Upper lobe of right lung (tissue), 1 donor: ENCODE data around the gene CAMTA1. TPM values are rescaled to one million over a fixed set of nuclear protein-coding genes. Genes with fewer than 3 reads are reported as not detected.
"Not testable (repeated sequence)": the region's sequence is repeated elsewhere in the genome, so short reads cannot be mapped to it uniquely, and the experiment has no call there.

Experiments
- ATAC-seq: fragments of 200-7000 bp; cut with Tn5 transposase; one replicate; pipeline ENCODE4 v1.9.1; 2020; ENCODE audit warnings: mild to moderate bottlenecking, moderate library complexity
- DNase-seq: peaks from one replicate; pipeline ENCODE4 v3.0.0-alpha.2; 2020
- H3K27ac ChIP-seq: fragments of 200-600 bp; one replicate; pipeline ENCODE4 v1.8.0; 2022
- H3K27me3 ChIP-seq: fragments of 200-600 bp; one replicate; pipeline ENCODE4 v1.8.0; 2022; ENCODE audit warnings: mild to moderate bottlenecking
- H3K36me3 ChIP-seq: fragments of 200-600 bp; one replicate; pipeline ENCODE4 v1.8.0; 2022
- H3K4me1 ChIP-seq: fragments of 200-600 bp; one replicate; pipeline ENCODE4 v1.8.0; 2022
- H3K4me3 ChIP-seq: fragments of 200-600 bp; one replicate; pipeline ENCODE4 v1.8.0; 2022; ENCODE audit warnings: mild to moderate bottlenecking
- H3K9me3 ChIP-seq: fragments of 200-600 bp; one replicate; pipeline ENCODE4 v1.8.0; 2022
- intact Hi-C: fragments of 100-400 bp; cut with DNase I; formaldehyde crosslinking; loops from one replicate; pipeline ENCODE4 v1.11.0; 2022
- total RNA-seq: library from RNA; stranded (reverse); fragmentation: NEBNext Ultra II Directional; extraction: Animal tissue kit (Norgen Biotek cat#: 25700); gene quantifications from one replicate; pipeline ENCODE4 v1.2.1, GENCODE V29; 2021
- TF ChIP-seq, protein P1 (sequence below): fragments of 200-600 bp; IDR thresholded peaks from one replicate; pipeline ENCODE4 v1.8.0; 2022; ENCODE audit warnings: antibody characterized with exemption
- donor health status: DM: no; HTN: yes; CAD: no; lungs with severe emphysema.

Gene CAMTA1
- total RNA-seq, 1 donor from 2014 or later, result 63.4 TPM

- ATAC-seq, result no peak
- Histone ChIP-seq H3K9me3 (no peaks in the 10 kb centered on the region), H3K27ac (no peak overlapping the region), H3K27me3 (peaks cover 5% of the 10 kb centered on the region), H3K4me1 (no peaks in the 10 kb centered on the region), H3K36me3 (no peaks in the 10 kb centered on the region), H3K4me3 (no peak overlapping the region)
- no peak for DNase-seq
- TF ChIP-seq, protein P1, sequence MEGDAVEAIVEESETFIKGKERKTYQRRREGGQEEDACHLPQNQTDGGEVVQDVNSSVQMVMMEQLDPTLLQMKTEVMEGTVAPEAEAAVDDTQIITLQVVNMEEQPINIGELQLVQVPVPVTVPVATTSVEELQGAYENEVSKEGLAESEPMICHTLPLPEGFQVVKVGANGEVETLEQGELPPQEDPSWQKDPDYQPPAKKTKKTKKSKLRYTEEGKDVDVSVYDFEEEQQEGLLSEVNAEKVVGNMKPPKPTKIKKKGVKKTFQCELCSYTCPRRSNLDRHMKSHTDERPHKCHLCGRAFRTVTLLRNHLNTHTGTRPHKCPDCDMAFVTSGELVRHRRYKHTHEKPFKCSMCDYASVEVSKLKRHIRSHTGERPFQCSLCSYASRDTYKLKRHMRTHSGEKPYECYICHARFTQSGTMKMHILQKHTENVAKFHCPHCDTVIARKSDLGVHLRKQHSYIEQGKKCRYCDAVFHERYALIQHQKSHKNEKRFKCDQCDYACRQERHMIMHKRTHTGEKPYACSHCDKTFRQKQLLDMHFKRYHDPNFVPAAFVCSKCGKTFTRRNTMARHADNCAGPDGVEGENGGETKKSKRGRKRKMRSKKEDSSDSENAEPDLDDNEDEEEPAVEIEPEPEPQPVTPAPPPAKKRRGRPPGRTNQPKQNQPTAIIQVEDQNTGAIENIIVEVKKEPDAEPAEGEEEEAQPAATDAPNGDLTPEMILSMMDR, result no peak
- intact Hi-C loops, result no loop called here
Observed at GRCh38 chr1:7690496-7691182, 905.4 kb downstream of the CAMTA1 start.

DNA sequence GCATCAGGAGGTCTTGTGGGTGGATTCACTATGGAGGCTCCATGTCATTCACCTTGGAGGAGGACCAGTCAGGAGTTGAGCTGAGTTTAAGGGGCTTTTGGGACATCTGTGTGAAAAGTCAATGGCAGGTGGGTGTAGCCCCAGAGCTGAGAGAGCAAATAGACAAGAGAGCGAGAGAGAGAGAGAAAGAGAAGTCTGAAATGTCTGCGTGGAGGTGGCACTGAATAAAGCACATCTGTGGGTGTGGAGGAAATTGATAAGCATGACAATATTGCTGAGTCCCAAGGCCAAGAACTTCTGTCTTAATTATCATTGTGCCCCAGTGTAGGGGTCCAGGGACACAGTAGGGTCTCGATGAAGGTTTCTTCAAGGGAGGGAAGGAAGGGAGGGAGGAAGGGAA lies 906.3 kb downstream of the CAMTA1 start:
- no peak overlapping the region for H3K27ac ChIP-seq
- no peaks in the 10 kb centered on the region for H3K4me1 ChIP-seq
- TF ChIP-seq, protein P1, result no peak
- intact Hi-C loops, result no loop called here
- no peaks in the 10 kb centered on the region for H3K9me3 ChIP-seq
- no peak for ATAC-seq
- H3K4me3 ChIP-seq, result no peak overlapping the region
- DNase-seq, result no peak
- peaks cover 5% of the 10 kb centered on the region for H3K27me3 ChIP-seq
- no peaks in the 10 kb centered on the region for H3K36me3 ChIP-seq

DNA sequence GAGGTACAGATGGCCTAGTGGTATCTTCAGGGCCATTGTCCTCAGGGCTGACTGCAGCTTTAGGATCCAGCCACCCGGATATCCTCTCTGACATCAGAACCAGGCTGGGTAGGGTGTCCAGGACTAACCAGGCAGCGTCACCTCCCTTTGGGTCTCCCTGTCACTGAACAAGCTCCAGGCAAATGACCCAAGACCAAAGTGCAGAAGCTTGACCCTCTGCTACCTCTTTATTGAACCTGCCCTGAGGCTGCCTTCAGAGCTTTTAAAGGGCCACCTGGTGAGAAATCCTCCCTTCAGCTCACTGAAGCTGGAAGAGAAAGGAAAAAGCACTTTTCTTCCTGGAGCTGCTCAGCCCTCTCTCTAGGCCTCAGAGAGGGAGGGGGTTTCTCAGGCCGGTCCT lies 906.8 kb downstream of the CAMTA1 start:
- Histone ChIP-seq H3K9me3 (no peaks in the 10 kb centered on the region), H3K36me3 (no peaks in the 10 kb centered on the region), H3K4me3 (no peak overlapping the region), H3K27me3 (peaks cover 5% of the 10 kb centered on the region), H3K4me1 (no peaks in the 10 kb centered on the region), H3K27ac (no peak overlapping the region)
- DNase-seq (no peak), ATAC-seq (no peak)
- TF ChIP-seq, protein P1, result no peak
- intact Hi-C loops, result no loop called here

- H3K27me3 ChIP-seq, H3K4me1 ChIP-seq, intact Hi-C loops, H3K4me3 ChIP-seq, H3K27ac ChIP-seq, H3K9me3 ChIP-seq, DNase-seq, H3K36me3 ChIP-seq, ATAC-seq: not testable (repeated sequence)
Observed at GRCh38 chr1:7693037-7693436, 907.8 kb downstream of the CAMTA1 start.

DNA sequence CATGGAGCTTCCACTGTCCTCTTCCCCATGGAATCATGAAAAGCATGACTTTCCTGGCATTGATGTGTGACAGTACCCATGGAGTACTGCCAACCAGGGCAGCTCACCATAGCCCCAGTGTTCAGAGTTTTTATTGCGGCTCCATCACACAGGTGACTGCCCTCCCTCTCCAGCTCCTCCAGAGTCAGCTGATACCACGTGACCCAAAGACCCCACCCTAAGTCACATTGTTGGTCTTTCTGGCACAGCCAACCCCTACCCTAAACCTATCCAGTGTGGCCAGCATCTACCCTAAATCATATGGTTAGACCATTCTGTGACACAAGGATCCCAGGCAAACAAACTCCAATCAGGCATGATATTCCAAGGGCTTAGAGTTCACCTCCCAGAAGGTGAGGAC lies 908.4 kb downstream of the CAMTA1 start:
- H3K9me3 ChIP-seq, result no peaks in the 10 kb centered on the region
- H3K4me3 ChIP-seq, result no peak overlapping the region
- ATAC-seq (no peak), DNase-seq (no peak)
- peaks cover 5% of the 10 kb centered on the region for H3K27me3 ChIP-seq
- TF ChIP-seq, protein P1, result no peak
- intact Hi-C loops, result no loop called here
- H3K27ac ChIP-seq, result no peak overlapping the region
- no peaks in the 10 kb centered on the region for H3K4me1 ChIP-seq
- no peaks in the 10 kb centered on the region for H3K36me3 ChIP-seq

- no peaks in the 10 kb centered on the region for H3K4me1 ChIP-seq
- no peaks in the 10 kb centered on the region for H3K27me3 ChIP-seq
- no peaks in the 10 kb centered on the region for H3K9me3 ChIP-seq
- intact Hi-C loops, result no loop called here
- H3K27ac ChIP-seq, result no peak overlapping the region
- H3K36me3 ChIP-seq, result no peaks in the 10 kb centered on the region
- TF ChIP-seq, protein P1, result no peak
- DNase-seq (no peak), ATAC-seq (no peak)
- H3K4me3 ChIP-seq, result no peak overlapping the region
Observed at GRCh38 chr1:7694600-7695496, 909.6 kb downstream of the CAMTA1 start.
